ENCODE measurements around the gene TENM4. TPM values are rescaled to one million over a fixed set of nuclear protein-coding genes. Genes with fewer than 3 reads are reported as not detected.

TENM4 gene
- total and polyA plus RNA-seq, 2 of the 13 experiments (the other 11 are each of a cell fraction or from before 2014, with no cell fraction given), result not detected

DNA sequence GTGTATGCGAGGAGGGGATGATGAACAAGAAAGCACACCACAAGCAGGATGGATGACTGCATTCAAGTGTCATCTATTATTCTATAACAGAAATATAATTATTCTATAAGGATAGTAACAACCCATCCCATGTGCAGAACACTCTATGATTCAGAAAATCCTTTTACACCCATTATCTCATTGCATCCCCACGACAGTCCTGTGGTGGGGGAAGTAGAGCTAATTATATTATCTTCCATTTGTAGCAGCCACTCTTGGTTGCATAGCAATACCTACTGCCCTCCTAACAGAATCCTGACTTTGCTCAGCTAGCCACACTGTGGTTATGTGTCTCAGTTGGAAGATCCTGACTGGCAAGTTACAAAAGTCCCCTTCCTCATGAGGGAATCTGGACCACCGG is 459.7 kb downstream of the TENM4 start:
- no peaks in the 10 kb centered on the region for H3K9me3 ChIP-seq (ENCODE audit: low read length)
- 0% methylated on average over 3 of the region's 3 CpGs for WGBS (ENCODE audit: low lambda C conversion rate)
- H3K4me2 ChIP-seq (ENCODE audit: low read depth, low read length), result no peak overlapping the region
- no peak overlapping the region for H3K27ac ChIP-seq (ENCODE audit: extremely low read length, insufficient read depth, low read length)
- ChIA-PET POLR2A (no interaction called here), CTCF (ENCODE audit: low intra/inter-chr PET ratio, low total read pairs) (no interaction called here)
- no peak for FAIRE-seq
- H3K4me3 ChIP-seq (replicated peaks in 1 of 3; ENCODE audit: insufficient read depth in 1 of 3, low read depth in 2 of 3, low read length in 3 of 3), result no peak overlapping the region
- no peak overlapping the region for H3K9ac ChIP-seq (ENCODE audit: insufficient read depth, low read depth, low read length)
- H2AFZ ChIP-seq (ENCODE audit: low read length), result no peak overlapping the region
- H3K4me1 ChIP-seq (ENCODE audit: insufficient read depth, low read length), result no peaks in the 10 kb centered on the region
- H4K20me1 ChIP-seq (ENCODE audit: insufficient read depth, low read length), result no peaks in the 10 kb centered on the region
- DNase-seq (ENCODE audit: low spot score), result no peak
- no peak for ATAC-seq
- in situ Hi-C loops (cut with HindIII; ENCODE audit: extremely low pct_ligation_motif_present, low pct_unique_long_range_greater_than_20kb), result no loop called here
- no TSS peak for BruUV-seq (replicated peaks)
- H3K79me2 ChIP-seq (ENCODE audit: insufficient read depth, low read length), result no peaks in the 10 kb centered on the region
- intact Hi-C loops (cut with micrococcal nuclease; ENCODE audit: unreplicated experiment), result no loop called here
- H3K36me3 ChIP-seq (replicated peaks in 1 of 2; ENCODE audit: control insufficient read depth in 1 of 2, insufficient read depth in 2 of 2, low read length in 2 of 2), result no peaks in the 10 kb centered on the region
- H3K27me3 ChIP-seq (ENCODE audit: control insufficient read depth in 1 of 2, insufficient read depth in 2 of 2, low read length in 2 of 2), result no peaks in the 10 kb centered on the region
- TF ChIP-seq ATF7-NPFF (CRISPR knock-in tag; IDR thresholded peaks at IDR 0.05; ENCODE audit: low read depth), result no peak
- no peak for TF ChIP-seq EHMT2 (IDR thresholded peaks at IDR 0.05; ENCODE audit: borderline replicate concordance, low read depth, low read length)
- TF ChIP-seq CHD4 (IDR thresholded peaks at IDR 0.05; ENCODE audit: borderline replicate concordance, low read length), result no peak
- TF ChIP-seq ZNF20 (CRISPR knock-in tag; IDR thresholded peaks at IDR 0.05), result no peak
- no peak for TF ChIP-seq ZBTB4 (CRISPR knock-in tag; IDR thresholded peaks at IDR 0.05; ENCODE audit: borderline replicate concordance)
- no peak for TF ChIP-seq ZFP82 (CRISPR knock-in tag; IDR thresholded peaks at IDR 0.05; ENCODE audit: borderline replicate concordance)
- no peak for TF ChIP-seq MIER3 (CRISPR knock-in tag; IDR thresholded peaks at IDR 0.05; ENCODE audit: borderline replicate concordance)
- no peak for TF ChIP-seq ZNF326 (CRISPR knock-in tag; IDR thresholded peaks at IDR 0.05; ENCODE audit: borderline replicate concordance)
- TF ChIP-seq BRF2 (CRISPR knock-in tag; IDR thresholded peaks at IDR 0.05), result no peak
- TF ChIP-seq, protein P1, sequence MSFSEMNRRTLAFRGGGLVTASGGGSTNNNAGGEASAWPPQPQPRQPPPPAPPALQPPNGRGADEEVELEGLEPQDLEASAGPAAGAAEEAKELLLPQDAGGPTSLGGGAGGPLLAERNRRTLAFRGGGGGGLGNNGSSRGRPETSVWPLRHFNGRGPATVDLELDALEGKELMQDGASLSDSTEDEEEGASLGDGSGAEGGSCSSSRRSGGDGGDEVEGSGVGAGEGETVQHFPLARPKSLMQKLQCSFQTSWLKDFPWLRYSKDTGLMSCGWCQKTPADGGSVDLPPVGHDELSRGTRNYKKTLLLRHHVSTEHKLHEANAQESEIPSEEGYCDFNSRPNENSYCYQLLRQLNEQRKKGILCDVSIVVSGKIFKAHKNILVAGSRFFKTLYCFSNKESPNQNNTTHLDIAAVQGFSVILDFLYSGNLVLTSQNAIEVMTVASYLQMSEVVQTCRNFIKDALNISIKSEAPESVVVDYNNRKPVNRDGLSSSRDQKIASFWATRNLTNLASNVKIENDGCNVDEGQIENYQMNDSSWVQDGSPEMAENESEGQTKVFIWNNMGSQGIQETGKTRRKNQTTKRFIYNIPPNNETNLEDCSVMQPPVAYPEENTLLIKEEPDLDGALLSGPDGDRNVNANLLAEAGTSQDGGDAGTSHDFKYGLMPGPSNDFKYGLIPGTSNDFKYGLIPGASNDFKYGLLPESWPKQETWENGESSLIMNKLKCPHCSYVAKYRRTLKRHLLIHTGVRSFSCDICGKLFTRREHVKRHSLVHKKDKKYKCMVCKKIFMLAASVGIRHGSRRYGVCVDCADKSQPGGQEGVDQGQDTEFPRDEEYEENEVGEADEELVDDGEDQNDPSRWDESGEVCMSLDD (CRISPR knock-in tag; IDR thresholded peaks at IDR 0.05; ENCODE audit: borderline replicate concordance), result no peak
- TF ChIP-seq, protein P2, sequence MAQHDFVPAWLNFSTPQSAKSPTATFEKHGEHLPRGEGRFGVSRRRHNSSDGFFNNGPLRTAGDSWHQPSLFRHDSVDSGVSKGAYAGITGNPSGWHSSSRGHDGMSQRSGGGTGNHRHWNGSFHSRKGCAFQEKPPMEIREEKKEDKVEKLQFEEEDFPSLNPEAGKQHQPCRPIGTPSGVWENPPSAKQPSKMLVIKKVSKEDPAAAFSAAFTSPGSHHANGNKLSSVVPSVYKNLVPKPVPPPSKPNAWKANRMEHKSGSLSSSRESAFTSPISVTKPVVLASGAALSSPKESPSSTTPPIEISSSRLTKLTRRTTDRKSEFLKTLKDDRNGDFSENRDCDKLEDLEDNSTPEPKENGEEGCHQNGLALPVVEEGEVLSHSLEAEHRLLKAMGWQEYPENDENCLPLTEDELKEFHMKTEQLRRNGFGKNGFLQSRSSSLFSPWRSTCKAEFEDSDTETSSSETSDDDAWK (CRISPR knock-in tag; IDR thresholded peaks at IDR 0.05), result no peak
- no peak for TF ChIP-seq EP300 (IDR thresholded peaks at IDR 0.05; ENCODE audit: low read depth in 2 of 2, low read length in 2 of 2)
- no peak for TF ChIP-seq EP300 (CRISPR knock-in tag; IDR thresholded peaks at IDR 0.05; ENCODE audit: borderline replicate concordance)
- TF ChIP-seq TRAFD1 (CRISPR knock-in tag; IDR thresholded peaks at IDR 0.05; ENCODE audit: borderline replicate concordance), result no peak

Measured in HepG2 (cell line).